RWPE2 (cell line): Measurements from ENCODE around the gene CST4.
"Not testable (repeated sequence)": the region's sequence is repeated elsewhere in the genome, so short reads cannot be mapped to it uniquely, and the experiment has no call there.

Experiments used
- ATAC-seq: fragments of 200-7000 bp; cut with Tn5 transposase; 3 replicates; pipeline ENCODE4 v1.9.1; 2021; ENCODE audit warnings: low read depth
- DNase-seq: peaks from one replicate; pipeline ENCODE4 v3.0.0-alpha.2; 2020; ENCODE audit warnings: low spot score
- H3K27ac ChIP-seq: fragments of 450-650 bp; 2 replicates; pipeline ENCODE4 v1.5.1; 2017; ENCODE audit warnings: mild to moderate bottlenecking; ENCODE audit not compliant: poor library complexity, severe bottlenecking
- H3K27me3 ChIP-seq: fragments of 250-450 bp; sonication (Bioruptor Pico); 2 replicates; pipeline ENCODE4 v1.5.1; 2021; ENCODE audit warnings: mild to moderate bottlenecking, moderate library complexity; ENCODE audit not compliant: insufficient read depth, poor library complexity, severe bottlenecking
- H3K36me3 ChIP-seq: fragments of 250-450 bp; sonication (Bioruptor Pico); 2 replicates; pipeline ENCODE4 v1.5.1; 2020; ENCODE audit warnings: low read depth, mild to moderate bottlenecking, moderate library complexity
- H3K4me1 ChIP-seq: fragments of 250-450 bp; sonication (Bioruptor Pico); 2 replicates; pipeline ENCODE4 v1.5.1; 2021; ENCODE audit warnings: mild to moderate bottlenecking, moderate library complexity; ENCODE audit not compliant: insufficient read depth, poor library complexity, severe bottlenecking
- H3K4me3 ChIP-seq: fragments of 250-450 bp; sonication (Bioruptor Pico); 2 replicates; pipeline ENCODE4 v1.5.1; 2021; ENCODE audit warnings: mild to moderate bottlenecking, moderate library complexity; ENCODE audit not compliant: severe bottlenecking
- H3K9me3 ChIP-seq: fragments of 250-450 bp; sonication (Bioruptor Pico); 2 replicates; pipeline ENCODE4 v1.5.1; 2021; ENCODE audit warnings: mild to moderate bottlenecking, moderate library complexity; ENCODE audit not compliant: severe bottlenecking
- CTCF ChIP-seq: fragments of 450-650 bp; IDR thresholded peaks from one replicate; pipeline ENCODE4 v1.5.1; 2017; ENCODE audit warnings: mild to moderate bottlenecking, moderate library complexity; ENCODE audit not compliant: poor library complexity, severe bottlenecking

The CST4 gene

GRCh38 chr20:23690581-23690980, 1.7 kb upstream of the CST4 start:
- no peak for ATAC-seq
- TF ChIP-seq CTCF: no peak
- Histone ChIP-seq H3K4me1 (no peaks in the 10 kb centered on the region), H3K4me3 (no peak overlapping the region), H3K27me3 (no peaks in the 10 kb centered on the region), H3K27ac (no peak overlapping the region), H3K36me3 (no peaks in the 10 kb centered on the region), H3K9me3 (no peaks in the 10 kb centered on the region)
- DNase-seq: no peak

- ATAC-seq: no peak
- no peaks in the 10 kb centered on the region for H3K36me3 ChIP-seq
- no peak overlapping the region for H3K27ac ChIP-seq
- no peaks in the 10 kb centered on the region for H3K4me1 ChIP-seq
- no peaks in the 10 kb centered on the region for H3K27me3 ChIP-seq
- H3K9me3 ChIP-seq: no peaks in the 10 kb centered on the region
- DNase-seq: no peak
- no peak overlapping the region for H3K4me3 ChIP-seq
- no peak for TF ChIP-seq CTCF
These were observed 507 bp upstream of the CST4 start for GRCh38 chr20:23689399-23689690.

- Histone ChIP-seq H3K27me3 (no peaks in the 10 kb centered on the region), H3K4me3 (no peak overlapping the region), H3K27ac (no peak overlapping the region), H3K4me1 (no peaks in the 10 kb centered on the region), H3K9me3 (no peaks in the 10 kb centered on the region), H3K36me3 (no peaks in the 10 kb centered on the region)
- DNase-seq (no peak), ATAC-seq (no peak)
- TF ChIP-seq CTCF: no peak
These were observed 852 bp downstream of the CST4 start for GRCh38 chr20:23687986-23688385.

- Histone ChIP-seq H3K27ac (no peak overlapping the region), H3K27me3 (no peaks in the 10 kb centered on the region), H3K36me3 (no peaks in the 10 kb centered on the region), H3K9me3 (no peaks in the 10 kb centered on the region), H3K4me1 (no peaks in the 10 kb centered on the region), H3K4me3 (no peak overlapping the region)
- ATAC-seq: no peak
- DNase-seq: no peak
- TF ChIP-seq CTCF: no peak
These were observed 2.6 kb downstream of the CST4 start for GRCh38 chr20:23686046-23686750.

GRCh38 chr20:23685529-23685896, 3.3 kb downstream of the CST4 start:
- not testable (repeated sequence) for DNase-seq, ATAC-seq, H3K9me3 ChIP-seq, H3K36me3 ChIP-seq, H3K27me3 ChIP-seq, H3K4me1 ChIP-seq, H3K4me3 ChIP-seq, H3K27ac ChIP-seq
